Activated naive CD8-positive, alpha-beta T cell (primary cell): Measurements from ENCODE around the gene PDE6C.
"Not testable (repeated sequence)": the region's sequence is repeated elsewhere in the genome, so short reads cannot be mapped to it uniquely, and the experiment has no call there.

Experiments used
- H3K27ac Mint-ChIP-seq: one replicate; pipeline ENCODE4 v1.8.0; 2021; ENCODE audit warnings: mixed read lengths
- H3K27me3 Mint-ChIP-seq: one replicate; pipeline ENCODE4 v1.8.0; 2021; ENCODE audit warnings: mixed read lengths
- H3K36me3 Mint-ChIP-seq: one replicate; pipeline ENCODE4 v1.8.0; 2021; ENCODE audit warnings: mixed read lengths
- H3K4me1 Mint-ChIP-seq: one replicate; pipeline ENCODE4 v1.8.0; 2021; ENCODE audit warnings: low read depth, mixed read lengths
- H3K4me3 Mint-ChIP-seq: one replicate; pipeline ENCODE4 v1.8.0; 2021; ENCODE audit warnings: mild to moderate bottlenecking, mixed read lengths
- H3K9me3 Mint-ChIP-seq: one replicate; pipeline ENCODE4 v1.8.0; 2021; ENCODE audit warnings: low read depth, mixed read lengths

Gene PDE6C

GRCh38 chr10:93695740-93696139 is 83.4 kb downstream of the PDE6C start:
- Mint-ChIP-seq H3K4me1 (peaks cover 39% of the 10 kb centered on the region), H3K27ac (no peak overlapping the region), H3K36me3 (peaks cover 2% of the 10 kb centered on the region), H3K27me3 (no peaks in the 10 kb centered on the region), H3K4me3 (no peak overlapping the region), H3K9me3 (no peaks in the 10 kb centered on the region)

- not testable (repeated sequence) for H3K4me3 Mint-ChIP-seq, H3K9me3 Mint-ChIP-seq, H3K36me3 Mint-ChIP-seq, H3K27ac Mint-ChIP-seq, H3K27me3 Mint-ChIP-seq
- peaks cover 44% of the 10 kb centered on the region for H3K4me1 Mint-ChIP-seq
Measured at GRCh38 chr10:93696582-93696981, 84.2 kb downstream of the PDE6C start.

GRCh38 chr10:93697207-93697606 is 84.9 kb downstream of the PDE6C start:
- Mint-ChIP-seq H3K36me3 (peaks cover 2% of the 10 kb centered on the region), H3K9me3 (no peaks in the 10 kb centered on the region), H3K27me3 (no peaks in the 10 kb centered on the region), H3K4me1 (peaks cover 44% of the 10 kb centered on the region), H3K27ac (no peak overlapping the region), H3K4me3 (no peak overlapping the region)

- peaks cover 37% of the 10 kb centered on the region for H3K4me1 Mint-ChIP-seq
Measured at GRCh38 chr10:93701866-93702209, 89.5 kb downstream of the PDE6C start.

GRCh38 chr10:93702210-93703001 is 90.1 kb downstream of the PDE6C start, which contains the start of gene FRA10AC1:
FRA10AC1 (minus strand) TSS chr10:93702592; CDS start chr10:93700106, 2,486 bp downstream.
- no peaks in the 10 kb centered on the region for H3K9me3 Mint-ChIP-seq
- H3K27me3 Mint-ChIP-seq: no peaks in the 10 kb centered on the region
- H3K27ac Mint-ChIP-seq: no peak within 1 kb of the TSS
- H3K4me3 Mint-ChIP-seq: no peak within 1 kb of the TSS
- no peaks in the 10 kb centered on the region for H3K36me3 Mint-ChIP-seq
- peaks cover 37% of the 10 kb centered on the region for H3K4me1 Mint-ChIP-seq

More at GRCh38 chr10:93701866-93702209, 89.5 kb downstream of the PDE6C start:
- Mint-ChIP-seq H3K4me3 (no peak overlapping the region), H3K27me3 (no peaks in the 10 kb centered on the region), H3K27ac (no peak overlapping the region), H3K9me3 (no peaks in the 10 kb centered on the region), H3K36me3 (no peaks in the 10 kb centered on the region)

- Mint-ChIP-seq H3K36me3 (no peaks in the 10 kb centered on the region), H3K4me1 (peaks cover 42% of the 10 kb centered on the region), H3K4me3 (no peak overlapping the region), H3K27ac (no peak overlapping the region), H3K9me3 (no peaks in the 10 kb centered on the region), H3K27me3 (no peaks in the 10 kb centered on the region)
Measured at GRCh38 chr10:93703066-93703465, 90.7 kb downstream of the PDE6C start.

- Mint-ChIP-seq H3K27ac (peak overlapping the region; percentile 84), H3K9me3 (no peaks in the 10 kb centered on the region)
Measured at GRCh38 chr10:93703841-93704240, 91.5 kb downstream of the PDE6C start.

GRCh38 chr10:93704451-93704850 is 92.1 kb downstream of the PDE6C start:
- Mint-ChIP-seq H3K4me1 (peaks cover 35% of the 10 kb centered on the region), H3K9me3 (no peaks in the 10 kb centered on the region), H3K27me3 (no peaks in the 10 kb centered on the region), H3K27ac (no peak overlapping the region), H3K4me3 (no peak overlapping the region), H3K36me3 (peaks cover 2% of the 10 kb centered on the region)

More at GRCh38 chr10:93703841-93704240, 91.5 kb downstream of the PDE6C start:
- Mint-ChIP-seq H3K4me3 (peak overlapping the region; percentile 87), H3K4me1 (peaks cover 40% of the 10 kb centered on the region), H3K27me3 (no peaks in the 10 kb centered on the region), H3K36me3 (no peaks in the 10 kb centered on the region)

GRCh38 chr10:93707623-93708022 is 95.3 kb downstream of the PDE6C start:
- H3K27ac Mint-ChIP-seq: no peak overlapping the region
- no peak overlapping the region for H3K4me3 Mint-ChIP-seq
- no peaks in the 10 kb centered on the region for H3K27me3 Mint-ChIP-seq
- H3K36me3 Mint-ChIP-seq: peaks cover 2% of the 10 kb centered on the region
- H3K9me3 Mint-ChIP-seq: no peaks in the 10 kb centered on the region
- peaks cover 19% of the 10 kb centered on the region for H3K4me1 Mint-ChIP-seq

GRCh38 chr10:93710333-93710909 is 98.1 kb downstream of the PDE6C start:
- peaks cover 2% of the 10 kb centered on the region for H3K36me3 Mint-ChIP-seq

GRCh38 chr10:93711891-93712290 is 99.6 kb downstream of the PDE6C start:
- Mint-ChIP-seq H3K27me3 (no peaks in the 10 kb centered on the region), H3K9me3 (no peaks in the 10 kb centered on the region), H3K27ac (no peak overlapping the region), H3K4me3 (no peak overlapping the region), H3K4me1 (peaks cover 12% of the 10 kb centered on the region), H3K36me3 (peaks cover 2% of the 10 kb centered on the region)

More at GRCh38 chr10:93710333-93710909, 98.1 kb downstream of the PDE6C start:
- Mint-ChIP-seq H3K4me1 (peaks cover 13% of the 10 kb centered on the region), H3K4me3 (no peak overlapping the region), H3K27me3 (no peaks in the 10 kb centered on the region), H3K27ac (no peak overlapping the region), H3K9me3 (no peaks in the 10 kb centered on the region)

GRCh38 chr10:93712593-93712992 is 100.3 kb downstream of the PDE6C start:
- no peaks in the 10 kb centered on the region for H3K27me3 Mint-ChIP-seq
- peaks cover 2% of the 10 kb centered on the region for H3K36me3 Mint-ChIP-seq
- H3K27ac Mint-ChIP-seq: no peak overlapping the region
- H3K4me3 Mint-ChIP-seq: no peak overlapping the region
- peaks cover 6% of the 10 kb centered on the region for H3K4me1 Mint-ChIP-seq
- no peaks in the 10 kb centered on the region for H3K9me3 Mint-ChIP-seq

- Mint-ChIP-seq H3K4me1 (no peaks in the 10 kb centered on the region), H3K9me3 (no peaks in the 10 kb centered on the region), H3K27me3 (peaks cover 8% of the 10 kb centered on the region), H3K4me3 (no peak overlapping the region), H3K36me3 (no peaks in the 10 kb centered on the region), H3K27ac (no peak overlapping the region)
Measured at GRCh38 chr10:93715345-93715744, 103.0 kb downstream of the PDE6C start.
